HEK293T (cell line): ENCODE data around the gene NUPR2.
"Not testable (repeated sequence)": the region's sequence is repeated elsewhere in the genome, so short reads cannot be mapped to it uniquely, and the experiment has no call there.

ENCODE experiments used
- CTCF ChIA-PET: fragments of 350-600 bp; formaldehyde crosslinking; extraction: SDS; loops from one replicate; lab custom pipeline; 2021; ENCODE audit warnings: antibody characterized with exemption, inconsistent platforms; lab: Yijun Ruan, JAX
- POLR2A ChIA-PET: fragments of 350-600 bp; formaldehyde crosslinking; extraction: SDS; loops from one replicate; lab custom pipeline; 2020; ENCODE audit warnings: antibody characterized with exemption, inconsistent platforms; lab: Yijun Ruan, JAX
- DNase-seq: peaks from one replicate; pipeline ENCODE4 v3.0.0; 2012; ENCODE audit warnings: mixed read lengths; ENCODE audit errors: extremely low spot score
- ARNT ChIP-seq: fragments of 450-650 bp; IDR thresholded peaks from 2 replicates; pipeline ENCODE4 v1.6.1; 2017; ENCODE audit warnings: mild to moderate bottlenecking
- BHLHE40 ChIP-seq: fragments of 450-650 bp; IDR thresholded peaks from 2 replicates; pipeline ENCODE4 v1.6.1; 2016; ENCODE audit warnings: mild to moderate bottlenecking, moderate library complexity, borderline replicate concordance
- CTBP1 ChIP-seq: fragments of 450-650 bp; IDR thresholded peaks from 2 replicates; pipeline ENCODE4 v1.6.1; 2016; ENCODE audit warnings: borderline replicate concordance
- ELF4 ChIP-seq: fragments of 450-650 bp; IDR thresholded peaks from 2 replicates; pipeline ENCODE4 v1.6.1; 2017; ENCODE audit warnings: antibody characterized with exemption
- FOXA1 ChIP-seq: fragments of 450-650 bp; IDR thresholded peaks from 2 replicates; pipeline ENCODE4 v1.6.1; 2016; ENCODE audit warnings: mild to moderate bottlenecking
- FOXK2 ChIP-seq: fragments of 450-650 bp; IDR thresholded peaks from 2 replicates; pipeline ENCODE4 v1.6.1; 2016; ENCODE audit warnings: mild to moderate bottlenecking
- FOXM1 ChIP-seq: fragments of 450-650 bp; IDR thresholded peaks from 2 replicates; pipeline ENCODE4 v1.6.1; 2017; ENCODE audit warnings: mild to moderate bottlenecking, borderline replicate concordance
- HDGF ChIP-seq: fragments of 450-650 bp; IDR thresholded peaks from 2 replicates; pipeline ENCODE4 v1.6.1; 2017; ENCODE audit warnings: antibody characterized with exemption, borderline replicate concordance
- L3MBTL2 ChIP-seq: fragments of 450-650 bp; conservative IDR thresholded peaks from 2 replicates; pipeline ENCODE4 v1.6.1; 2016; ENCODE audit warnings: mild to moderate bottlenecking
- LEF1 ChIP-seq: fragments of 450-650 bp; IDR thresholded peaks from 2 replicates; pipeline ENCODE4 v1.6.1; 2017; ENCODE audit warnings: mild to moderate bottlenecking, borderline replicate concordance
- NFRKB ChIP-seq: fragments of 450-650 bp; IDR thresholded peaks from 2 replicates; pipeline ENCODE4 v1.6.1; 2016; ENCODE audit warnings: mild to moderate bottlenecking, moderate library complexity
- PKNOX1 ChIP-seq: fragments of 450-650 bp; IDR thresholded peaks from 2 replicates; pipeline ENCODE4 v1.6.1; 2016
- SP1 ChIP-seq: fragments of 450-650 bp; IDR thresholded peaks from 2 replicates; pipeline ENCODE4 v1.6.1; 2017
- SUZ12 ChIP-seq: fragments of 450-650 bp; IDR thresholded peaks from 2 replicates; pipeline ENCODE4 v1.6.1; 2016; ENCODE audit warnings: mild to moderate bottlenecking
- TARDBP ChIP-seq: fragments of 450-650 bp; IDR thresholded peaks from 2 replicates; pipeline ENCODE4 v1.6.1; 2016
- ZNF384 ChIP-seq: fragments of 450-650 bp; IDR thresholded peaks from 2 replicates; pipeline ENCODE4 v1.6.1; 2016

NUPR2 gene

GRCh38 chr7:56087445-56087844 is 28.8 kb downstream of the NUPR2 start:
- ChIA-PET CTCF (no interaction called here), POLR2A (interaction anchor here (0.6 to 1.2 kb wide), 2 partner anchors 19 to 721 kb away, joined by 3 to 4 read pairs; partner anchors contain the start of gene CHCHD2)
- DNase-seq: no peak
- no peak for TF ChIP-seq BHLHE40
- TF ChIP-seq SP1: no peak
- no peak for TF ChIP-seq LEF1
- no peak for TF ChIP-seq FOXM1
- TF ChIP-seq ZNF384: no peak
- TF ChIP-seq FOXK2: no peak
- no peak for TF ChIP-seq SUZ12
- TF ChIP-seq FOXA1: no peak
- no peak for TF ChIP-seq CTBP1
- no peak for TF ChIP-seq HDGF
- TF ChIP-seq L3MBTL2: no peak
- no peak for TF ChIP-seq ELF4
- TF ChIP-seq PKNOX1: no peak

- ChIA-PET POLR2A (no interaction called here), CTCF (no interaction called here)
- TF ChIP-seq FOXA1 (no peak), CTBP1 (no peak), PKNOX1 (no peak), FOXM1 (no peak), ZNF384 (no peak), FOXK2 (no peak), BHLHE40 (no peak), TARDBP (no peak)
- DNase-seq: no peak
Observed at GRCh38 chr7:56086761-56087160, 29.5 kb downstream of the NUPR2 start.

GRCh38 chr7:56083150-56083785 is 32.9 kb downstream of the NUPR2 start:
- ChIA-PET POLR2A (interaction anchor here (1.9 kb wide), 1 partner anchor 23 kb away, joined by 5 read pairs; the partner anchor contains the start of gene CHCHD2), CTCF (no interaction called here)
- DNase-seq: no peak
- no peak for TF ChIP-seq FOXK2
- no peak for TF ChIP-seq ELF4
- no peak for TF ChIP-seq ARNT
- no peak for TF ChIP-seq FOXM1
- TF ChIP-seq FOXA1: no peak
- TF ChIP-seq PKNOX1: no peak
- no peak for TF ChIP-seq SP1
- TF ChIP-seq HDGF: no peak
- TF ChIP-seq ZNF384: no peak
- TF ChIP-seq L3MBTL2: no peak
- TF ChIP-seq SUZ12: no peak
- TF ChIP-seq NFRKB: no peak
- TF ChIP-seq BHLHE40: no peak
- TF ChIP-seq LEF1: no peak
- no peak for TF ChIP-seq CTBP1
- TF ChIP-seq TARDBP: no peak

DNA sequence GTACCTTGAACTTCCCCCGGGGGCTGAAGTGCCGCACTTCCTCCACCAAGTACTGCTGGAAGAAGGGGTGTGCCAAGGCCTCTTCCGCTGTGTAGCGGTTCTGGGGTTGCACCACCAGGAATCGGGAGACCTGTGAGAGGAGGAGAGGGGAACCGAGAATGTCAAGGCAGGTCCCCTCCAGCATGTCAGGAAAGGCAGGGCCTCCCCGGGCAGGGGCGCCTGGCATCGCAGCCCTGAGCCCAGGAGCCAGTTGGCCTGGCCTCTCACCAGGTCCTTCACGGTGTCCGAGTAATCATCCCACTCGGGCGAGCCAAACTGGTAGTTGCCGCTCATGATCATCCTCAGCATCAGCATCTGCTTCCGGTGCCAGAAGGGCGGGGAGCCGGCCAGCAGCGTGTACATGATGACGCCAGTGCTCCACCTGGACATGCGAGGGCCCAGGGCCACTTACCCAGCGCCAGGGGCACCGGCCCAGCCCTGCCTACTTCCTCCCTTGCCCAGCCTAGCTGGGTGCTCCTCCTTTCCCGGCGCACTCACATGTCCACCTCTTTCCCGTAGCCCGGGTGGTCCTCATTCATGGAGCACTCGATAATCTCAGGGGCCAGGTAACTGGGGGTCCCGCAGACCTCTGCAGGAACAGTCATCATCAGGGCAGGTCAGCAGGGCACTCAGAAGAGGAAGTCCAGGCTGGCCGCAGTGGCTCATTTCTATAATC is 34.4 kb downstream of the NUPR2 start:
- no peak for TF ChIP-seq CTBP1
- TF ChIP-seq PKNOX1: no peak
- no peak for TF ChIP-seq FOXA1
- no peak for TF ChIP-seq SUZ12
- no peak for TF ChIP-seq FOXK2
- TF ChIP-seq ARNT: no peak
- TF ChIP-seq FOXM1: no peak
- TF ChIP-seq HDGF: no peak
- TF ChIP-seq SP1: no peak
- TF ChIP-seq ELF4: no peak
- no peak for TF ChIP-seq ZNF384
- TF ChIP-seq L3MBTL2: no peak
- no peak for TF ChIP-seq LEF1
- TF ChIP-seq NFRKB: no peak
- TF ChIP-seq TARDBP: no peak
- no peak for TF ChIP-seq BHLHE40
- no peak for DNase-seq
- CTCF ChIA-PET: no interaction called here
- POLR2A ChIA-PET: interaction anchor here (0.5 kb wide), 1 partner anchor 30 kb away, joined by 3 read pairs; the partner anchor contains the start of genes CCT6A and PSPH

DNA sequence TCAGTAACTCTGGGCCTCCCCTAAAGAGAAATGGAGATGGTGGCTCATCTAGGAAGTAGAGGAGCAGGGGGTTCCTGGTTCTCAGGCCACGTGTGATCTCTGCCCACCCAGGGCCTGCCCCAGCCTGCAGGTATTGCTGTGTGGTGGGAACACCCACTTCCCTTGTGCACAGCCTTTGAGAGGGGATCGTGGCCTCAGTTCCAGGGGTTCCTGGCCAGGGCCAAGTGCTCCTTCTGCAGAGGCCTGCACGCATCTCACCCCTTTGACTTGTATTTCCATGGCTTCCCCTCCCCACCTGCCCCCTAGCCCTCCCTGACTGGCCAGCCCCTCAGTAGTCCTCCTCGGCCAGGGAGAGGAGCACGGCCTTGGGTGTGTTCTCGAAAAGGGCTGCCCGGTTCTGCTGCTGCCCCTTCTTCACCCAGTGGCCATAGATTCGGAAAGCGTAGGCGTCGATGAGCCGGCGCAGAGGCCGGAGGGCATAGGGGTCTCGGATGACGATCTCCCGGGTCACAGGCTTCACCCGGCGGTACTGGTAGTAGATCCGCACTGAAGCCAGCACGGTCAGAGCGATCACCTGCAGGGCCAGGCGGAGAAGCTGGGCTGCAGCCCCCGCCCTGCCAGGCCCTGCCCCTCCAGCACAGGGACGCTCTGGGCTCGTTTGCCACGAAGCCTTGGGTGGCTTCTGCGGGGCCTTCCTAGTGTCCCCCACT is 35.3 kb downstream of the NUPR2 start:
- POLR2A ChIA-PET, CTCF ChIA-PET, DNase-seq: not testable (repeated sequence)
